ENCODE measurements around the gene RUSC1.

DNA sequence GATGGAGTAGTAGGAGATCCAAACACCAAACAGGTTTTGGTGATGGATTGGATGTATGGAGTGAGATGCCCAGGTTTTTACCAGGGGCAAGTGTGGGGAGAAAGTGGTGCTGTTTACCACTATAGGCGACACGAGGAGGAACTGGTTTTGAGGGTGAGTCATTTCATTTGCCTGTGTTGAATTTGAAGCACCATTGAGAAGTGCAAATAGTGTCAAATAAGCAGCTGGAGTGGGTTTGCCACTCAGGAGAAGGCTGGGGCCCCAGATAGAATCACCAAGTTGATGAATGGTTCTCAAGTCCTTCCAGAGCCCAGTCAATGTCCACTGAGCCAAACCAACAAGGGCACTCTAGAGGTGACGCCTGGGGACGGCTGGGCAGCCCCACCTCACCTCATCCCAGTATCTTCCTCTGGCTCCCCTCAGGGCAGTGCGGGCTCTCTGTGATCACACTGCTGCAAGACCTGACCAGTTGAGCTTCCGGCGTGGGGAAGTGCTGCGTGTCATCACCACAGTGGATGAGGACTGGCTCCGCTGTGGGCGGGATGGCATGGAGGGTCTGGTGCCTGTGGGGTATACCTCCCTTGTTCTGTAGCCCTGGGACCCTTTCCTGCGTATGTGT is 9.4 kb downstream of the RUSC1 start:
- TF ChIP-seq RAD21 (IDR thresholded peaks at IDR 0.05; ENCODE audit: low read depth) (no peak), ZFX (IDR thresholded peaks at IDR 0.05) (no peak), POLR2A (IDR thresholded peaks at IDR 0.05; ENCODE audit: borderline replicate concordance, extremely low read depth, insufficient read depth, insufficient read length) (no peak), SIN3A (IDR thresholded peaks at IDR 0.05; ENCODE audit: low read depth) (no peak), CEBPB (IDR thresholded peaks at IDR 0.05; ENCODE audit: low read depth) (no peak), POLR2AphosphoS5 (IDR thresholded peaks at IDR 0.05; ENCODE audit: low read depth, low read length) (no peak), EZH2phosphoT487 (IDR thresholded peaks at IDR 0.05; ENCODE audit: borderline replicate concordance) (no peak), YY1 (IDR thresholded peaks at IDR 0.05; ENCODE audit: extremely low read depth, insufficient replicate concordance, low read depth, low read length) (no peak)
- TF ChIP-seq, protein P1, sequence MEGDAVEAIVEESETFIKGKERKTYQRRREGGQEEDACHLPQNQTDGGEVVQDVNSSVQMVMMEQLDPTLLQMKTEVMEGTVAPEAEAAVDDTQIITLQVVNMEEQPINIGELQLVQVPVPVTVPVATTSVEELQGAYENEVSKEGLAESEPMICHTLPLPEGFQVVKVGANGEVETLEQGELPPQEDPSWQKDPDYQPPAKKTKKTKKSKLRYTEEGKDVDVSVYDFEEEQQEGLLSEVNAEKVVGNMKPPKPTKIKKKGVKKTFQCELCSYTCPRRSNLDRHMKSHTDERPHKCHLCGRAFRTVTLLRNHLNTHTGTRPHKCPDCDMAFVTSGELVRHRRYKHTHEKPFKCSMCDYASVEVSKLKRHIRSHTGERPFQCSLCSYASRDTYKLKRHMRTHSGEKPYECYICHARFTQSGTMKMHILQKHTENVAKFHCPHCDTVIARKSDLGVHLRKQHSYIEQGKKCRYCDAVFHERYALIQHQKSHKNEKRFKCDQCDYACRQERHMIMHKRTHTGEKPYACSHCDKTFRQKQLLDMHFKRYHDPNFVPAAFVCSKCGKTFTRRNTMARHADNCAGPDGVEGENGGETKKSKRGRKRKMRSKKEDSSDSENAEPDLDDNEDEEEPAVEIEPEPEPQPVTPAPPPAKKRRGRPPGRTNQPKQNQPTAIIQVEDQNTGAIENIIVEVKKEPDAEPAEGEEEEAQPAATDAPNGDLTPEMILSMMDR (IDR thresholded peaks at IDR 0.05 in 2 of 3, conservative IDR thresholded peaks at IDR 0.05 in 1 of 3; ENCODE audit: borderline replicate concordance in 1 of 3, insufficient read depth in 1 of 3, low read depth in 2 of 3, low read length in 2 of 3) = no peak
- TF ChIP-seq, protein P2, sequence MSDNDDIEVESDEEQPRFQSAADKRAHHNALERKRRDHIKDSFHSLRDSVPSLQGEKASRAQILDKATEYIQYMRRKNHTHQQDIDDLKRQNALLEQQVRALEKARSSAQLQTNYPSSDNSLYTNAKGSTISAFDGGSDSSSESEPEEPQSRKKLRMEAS (IDR thresholded peaks at IDR 0.05) = no peak
- TF ChIP-seq, protein P3, sequence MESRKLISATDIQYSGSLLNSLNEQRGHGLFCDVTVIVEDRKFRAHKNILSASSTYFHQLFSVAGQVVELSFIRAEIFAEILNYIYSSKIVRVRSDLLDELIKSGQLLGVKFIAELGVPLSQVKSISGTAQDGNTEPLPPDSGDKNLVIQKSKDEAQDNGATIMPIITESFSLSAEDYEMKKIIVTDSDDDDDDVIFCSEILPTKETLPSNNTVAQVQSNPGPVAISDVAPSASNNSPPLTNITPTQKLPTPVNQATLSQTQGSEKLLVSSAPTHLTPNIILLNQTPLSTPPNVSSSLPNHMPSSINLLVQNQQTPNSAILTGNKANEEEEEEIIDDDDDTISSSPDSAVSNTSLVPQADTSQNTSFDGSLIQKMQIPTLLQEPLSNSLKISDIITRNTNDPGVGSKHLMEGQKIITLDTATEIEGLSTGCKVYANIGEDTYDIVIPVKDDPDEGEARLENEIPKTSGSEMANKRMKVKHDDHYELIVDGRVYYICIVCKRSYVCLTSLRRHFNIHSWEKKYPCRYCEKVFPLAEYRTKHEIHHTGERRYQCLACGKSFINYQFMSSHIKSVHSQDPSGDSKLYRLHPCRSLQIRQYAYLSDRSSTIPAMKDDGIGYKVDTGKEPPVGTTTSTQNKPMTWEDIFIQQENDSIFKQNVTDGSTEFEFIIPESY (IDR thresholded peaks at IDR 0.05; ENCODE audit: extremely low read depth, insufficient replicate concordance, low read length) = no peak
- TF ChIP-seq, protein P4, sequence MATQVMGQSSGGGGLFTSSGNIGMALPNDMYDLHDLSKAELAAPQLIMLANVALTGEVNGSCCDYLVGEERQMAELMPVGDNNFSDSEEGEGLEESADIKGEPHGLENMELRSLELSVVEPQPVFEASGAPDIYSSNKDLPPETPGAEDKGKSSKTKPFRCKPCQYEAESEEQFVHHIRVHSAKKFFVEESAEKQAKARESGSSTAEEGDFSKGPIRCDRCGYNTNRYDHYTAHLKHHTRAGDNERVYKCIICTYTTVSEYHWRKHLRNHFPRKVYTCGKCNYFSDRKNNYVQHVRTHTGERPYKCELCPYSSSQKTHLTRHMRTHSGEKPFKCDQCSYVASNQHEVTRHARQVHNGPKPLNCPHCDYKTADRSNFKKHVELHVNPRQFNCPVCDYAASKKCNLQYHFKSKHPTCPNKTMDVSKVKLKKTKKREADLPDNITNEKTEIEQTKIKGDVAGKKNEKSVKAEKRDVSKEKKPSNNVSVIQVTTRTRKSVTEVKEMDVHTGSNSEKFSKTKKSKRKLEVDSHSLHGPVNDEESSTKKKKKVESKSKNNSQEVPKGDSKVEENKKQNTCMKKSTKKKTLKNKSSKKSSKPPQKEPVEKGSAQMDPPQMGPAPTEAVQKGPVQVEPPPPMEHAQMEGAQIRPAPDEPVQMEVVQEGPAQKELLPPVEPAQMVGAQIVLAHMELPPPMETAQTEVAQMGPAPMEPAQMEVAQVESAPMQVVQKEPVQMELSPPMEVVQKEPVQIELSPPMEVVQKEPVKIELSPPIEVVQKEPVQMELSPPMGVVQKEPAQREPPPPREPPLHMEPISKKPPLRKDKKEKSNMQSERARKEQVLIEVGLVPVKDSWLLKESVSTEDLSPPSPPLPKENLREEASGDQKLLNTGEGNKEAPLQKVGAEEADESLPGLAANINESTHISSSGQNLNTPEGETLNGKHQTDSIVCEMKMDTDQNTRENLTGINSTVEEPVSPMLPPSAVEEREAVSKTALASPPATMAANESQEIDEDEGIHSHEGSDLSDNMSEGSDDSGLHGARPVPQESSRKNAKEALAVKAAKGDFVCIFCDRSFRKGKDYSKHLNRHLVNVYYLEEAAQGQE (IDR thresholded peaks at IDR 0.05; ENCODE audit: low read depth) = no peak

Data from HCT116 (cell line).